GM08714 (cell line): Measurements from ENCODE around the gene MAPK9.

Experiments used
- H3K4me3 ChIP-seq: fragments of 200-500 bp; sonication (Bioruptor generic); 2 replicates; pipeline ENCODE4 v1.5.1; 2014; ENCODE audit warnings: mild to moderate bottlenecking, low read length, inconsistent platforms
- ZNF274 ChIP-seq: IDR thresholded peaks from 2 replicates; pipeline ENCODE4 v1.6.1; 2012; ENCODE audit warnings: mild to moderate bottlenecking, low read depth, low read length

MAPK9 gene

GRCh38 chr5:180330810-180331646 lies 39.1 kb upstream of the MAPK9 start:
- H3K4me3 ChIP-seq = no peak overlapping the region
- TF ChIP-seq ZNF274 = no peak

GRCh38 chr5:180330270-180330648 lies 38.4 kb upstream of the MAPK9 start:
- TF ChIP-seq ZNF274 = no peak
- H3K4me3 ChIP-seq = no peak overlapping the region

- TF ChIP-seq ZNF274 = no peak
- no peak overlapping the region for H3K4me3 ChIP-seq
Observed at GRCh38 chr5:180329606-180330269, 37.9 kb upstream of the MAPK9 start.

GRCh38 chr5:180329138-180329435 lies 37.2 kb upstream of the MAPK9 start:
- H3K4me3 ChIP-seq = no peak overlapping the region
- no peak for TF ChIP-seq ZNF274

- H3K4me3 ChIP-seq = no peak overlapping the region
- no peak for TF ChIP-seq ZNF274
Observed at GRCh38 chr5:180328296-180329137, 36.6 kb upstream of the MAPK9 start.

- no peak for TF ChIP-seq ZNF274
- H3K4me3 ChIP-seq = no peak overlapping the region
Observed at GRCh38 chr5:180326989-180327565, 35.2 kb upstream of the MAPK9 start.

- TF ChIP-seq ZNF274 = no peak
- H3K4me3 ChIP-seq = no peak overlapping the region
Observed at GRCh38 chr5:180324601-180324950, 32.7 kb upstream of the MAPK9 start.

- no peak overlapping the region for H3K4me3 ChIP-seq
- no peak for TF ChIP-seq ZNF274
Observed at GRCh38 chr5:180323941-180324600, 32.2 kb upstream of the MAPK9 start.

GRCh38 chr5:180323160-180323559 lies 31.3 kb upstream of the MAPK9 start:
- no peak overlapping the region for H3K4me3 ChIP-seq
- no peak for TF ChIP-seq ZNF274

GRCh38 chr5:180318456-180319089 lies 26.7 kb upstream of the MAPK9 start:
- no peak overlapping the region for H3K4me3 ChIP-seq
- no peak for TF ChIP-seq ZNF274

GRCh38 chr5:180316586-180316985 lies 24.7 kb upstream of the MAPK9 start:
- no peak overlapping the region for H3K4me3 ChIP-seq

GRCh38 chr5:180315762-180316212 lies 23.9 kb upstream of the MAPK9 start:
- no peak overlapping the region for H3K4me3 ChIP-seq
- TF ChIP-seq ZNF274 = no peak

More at GRCh38 chr5:180316586-180316985, 24.7 kb upstream of the MAPK9 start:
- TF ChIP-seq ZNF274 = no peak
